ENCODE measurements around the gene BNC2.

BNC2 gene

GRCh38 chr9:16811987-16812685, 58.3 kb downstream of the BNC2 start:
- DNase-seq = no peak

- no peak for DNase-seq
Measured at GRCh38 chr9:16809912-16810610, 60.4 kb downstream of the BNC2 start.

- no peak for DNase-seq
Measured at GRCh38 chr9:16806674-16807073, 63.8 kb downstream of the BNC2 start.

GRCh38 chr9:16803648-16804047, 66.8 kb downstream of the BNC2 start:
- no peak for DNase-seq

GRCh38 chr9:16801871-16802466, 68.5 kb downstream of the BNC2 start:
- DNase-seq = no peak

- DNase-seq = no peak
Measured at GRCh38 chr9:16796304-16796825, 74.1 kb downstream of the BNC2 start.

GRCh38 chr9:16794871-16795639, 75.4 kb downstream of the BNC2 start:
- DNase-seq = no peak

- no peak for DNase-seq
Measured at GRCh38 chr9:16794103-16794502, 76.4 kb downstream of the BNC2 start.

- DNase-seq = no peak
Measured at GRCh38 chr9:16787724-16788123, 82.7 kb downstream of the BNC2 start.

- no peak for DNase-seq
Measured at GRCh38 chr9:16784002-16784401, 86.5 kb downstream of the BNC2 start.

GRCh38 chr9:16782490-16782889, 88.0 kb downstream of the BNC2 start:
- no peak for DNase-seq

GRCh38 chr9:16775330-16775729, 95.1 kb downstream of the BNC2 start:
- DNase-seq = no peak

GRCh38 chr9:16773617-16774016, 96.9 kb downstream of the BNC2 start:
- no peak for DNase-seq

- no peak for DNase-seq
Measured at GRCh38 chr9:16773116-16773515, 97.4 kb downstream of the BNC2 start.

GRCh38 chr9:16771356-16771755, 99.1 kb downstream of the BNC2 start:
- DNase-seq = no peak

GRCh38 chr9:16769291-16769690, 101.2 kb downstream of the BNC2 start:
- no peak for DNase-seq

- no peak for DNase-seq
Measured at GRCh38 chr9:16768816-16769215, 101.7 kb downstream of the BNC2 start.

- DNase-seq = no peak
Measured at GRCh38 chr9:16767366-16767765, 103.1 kb downstream of the BNC2 start.

- DNase-seq = no peak
Measured at GRCh38 chr9:16763946-16764345, 106.5 kb downstream of the BNC2 start.

GRCh38 chr9:16755467-16756160, 114.9 kb downstream of the BNC2 start:
- no peak for DNase-seq

- DNase-seq = no peak
Measured at GRCh38 chr9:16754662-16755061, 115.8 kb downstream of the BNC2 start.

- no peak for DNase-seq
Measured at GRCh38 chr9:16753256-16753655, 117.2 kb downstream of the BNC2 start.

- no peak for DNase-seq
Measured at GRCh38 chr9:16752601-16753000, 117.9 kb downstream of the BNC2 start.
